IMR-90 (cell line): ENCODE data around the gene NXF3. TPM values are rescaled to one million over a fixed set of nuclear protein-coding genes. Genes with fewer than 3 reads are reported as not detected.

Experiments
- ATAC-seq: fragments of 200-7000 bp; cut with Tn5 transposase; 2 replicates; pipeline ENCODE4 v1.9.1; 2020; ENCODE audit warnings: low read depth, mild to moderate bottlenecking, moderate library complexity
- BruUV-seq: library from RNA; stranded (reverse); fragments of 400-500 nt; replicated peaks from 2 replicates; lab custom pipeline; 2021; lab: Mats Ljungman, UMichigan
- CTCF ChIA-PET: fragments of 300-600 bp; formaldehyde crosslinking; extraction: SDS; loops from one replicate; lab custom pipeline; 2021; ENCODE audit warnings: antibody characterized with exemption; lab: Yijun Ruan, JAX
- POLR2A ChIA-PET: fragments of 300-600 bp; sonication (Branson Sonifier 250); formaldehyde crosslinking; loops from one replicate; lab custom pipeline; 2022; ENCODE audit warnings: antibody characterized with exemption; ENCODE audit not compliant: unreplicated experiment; lab: Charles Lee
- DNase-seq: peaks from one replicate; pipeline ENCODE4 v3.0.0; 2013
- H2AFZ ChIP-seq: replicated peaks from 2 replicates; pipeline ENCODE3; 2013; ENCODE audit warnings: low read length, mild to moderate bottlenecking; ENCODE audit not compliant: poor library complexity
- H2AK5ac ChIP-seq: 2 replicates; pipeline ENCODE4 v1.6.1; 2013; ENCODE audit warnings: low read depth, low read length, inconsistent platforms
- H2AK9ac ChIP-seq: replicated peaks from 2 replicates; pipeline ENCODE3; 2013; ENCODE audit warnings: mild to moderate bottlenecking, low read depth, low read length, moderate library complexity; ENCODE audit not compliant: poor library complexity
- H2BK120ac ChIP-seq: 2 replicates; pipeline ENCODE4 v1.6.1; 2013; ENCODE audit warnings: low read depth, low read length, inconsistent platforms
- H2BK15ac ChIP-seq: 3 replicates; pipeline ENCODE4 v1.6.1; 2013; ENCODE audit warnings: low read depth, low read length, inconsistent platforms
- H2BK20ac ChIP-seq: 2 replicates; pipeline ENCODE4 v1.6.1; 2013; ENCODE audit warnings: low read depth, mild to moderate bottlenecking, inconsistent platforms, low read length, moderate library complexity
- H2BK5ac ChIP-seq: 2 replicates; pipeline ENCODE4 v1.6.1; 2013; ENCODE audit warnings: mild to moderate bottlenecking, low read depth, low read length, inconsistent platforms; ENCODE audit not compliant: poor library complexity, severe bottlenecking
- H3K14ac ChIP-seq: replicated peaks from 2 replicates; pipeline ENCODE4 v1.6.1; 2013; ENCODE audit warnings: low read depth, low read length, inconsistent platforms
- H3K18ac ChIP-seq: 2 replicates; pipeline ENCODE4 v1.6.1; 2013; ENCODE audit warnings: low read depth, low read length, control low read depth
- H3K23ac ChIP-seq: 2 replicates; pipeline ENCODE4 v1.6.1; 2013; ENCODE audit warnings: low read depth, low read length, inconsistent platforms
- H3K27ac ChIP-seq: 2 replicates; pipeline ENCODE4 v1.5.1; 2013; ENCODE audit warnings: mild to moderate bottlenecking, control low read depth, low read length; ENCODE audit not compliant: insufficient read depth
- H3K27me3 ChIP-seq: 2 replicates; pipeline ENCODE4 v1.6.1; 2013; ENCODE audit warnings: low read length; ENCODE audit not compliant: control insufficient read depth, insufficient read depth
- H3K36me3 ChIP-seq: 2 replicates; pipeline ENCODE4 v1.6.1; 2013; ENCODE audit warnings: low read length, mixed read lengths; ENCODE audit not compliant: control insufficient read depth, insufficient read depth
- H3K4ac ChIP-seq: 2 replicates; pipeline ENCODE4 v1.6.1; 2013; ENCODE audit warnings: low read depth, low read length, inconsistent platforms
- H3K4me1 ChIP-seq: 2 replicates; pipeline ENCODE4 v1.6.1; 2013; ENCODE audit warnings: low read length, mixed read lengths; ENCODE audit not compliant: control insufficient read depth, insufficient read depth
- H3K4me2 ChIP-seq: 2 replicates; pipeline ENCODE4 v1.6.1; 2013; ENCODE audit warnings: low read depth, mild to moderate bottlenecking, control low read depth, low read length, moderate library complexity
- H3K4me3 ChIP-seq: 2 replicates; pipeline ENCODE4 v1.5.1; 2013; ENCODE audit warnings: low read depth, mild to moderate bottlenecking, control low read depth, low read length, moderate library complexity; ENCODE audit not compliant: insufficient read depth
- H3K56ac ChIP-seq: 2 replicates; pipeline ENCODE4 v1.6.1; 2013; ENCODE audit warnings: low read length, inconsistent platforms; ENCODE audit not compliant: insufficient read depth; ENCODE audit errors: extremely low read depth
- H3K79me1 ChIP-seq, 2 experiments: 2 replicates each; pipeline ENCODE4 v1.6.1; 2013; ENCODE audit warnings: low read length in 2 of 2, inconsistent platforms in 1 of 2, low read depth in 1 of 2
- H3K9ac ChIP-seq: 2 replicates; pipeline ENCODE4 v1.6.1; 2013; ENCODE audit warnings: low read depth, low read length, control low read depth
- H3K9me1 ChIP-seq: 2 replicates; pipeline ENCODE4 v1.6.1; 2013; ENCODE audit warnings: low read length, inconsistent platforms; ENCODE audit not compliant: insufficient read depth
- H3K9me3 ChIP-seq: 2 replicates; pipeline ENCODE4 v1.6.1; 2013; ENCODE audit warnings: low read length; ENCODE audit not compliant: control insufficient read depth, insufficient read depth
- H4K20me1 ChIP-seq: 2 replicates; pipeline ENCODE4 v1.6.1; 2013; ENCODE audit warnings: low read length, inconsistent platforms; ENCODE audit not compliant: insufficient read depth
- H4K5ac ChIP-seq: 2 replicates; pipeline ENCODE4 v1.6.1; 2013; ENCODE audit warnings: mild to moderate bottlenecking, low read depth, low read length, control low read depth
- H4K8ac ChIP-seq, 2 experiments: 2 replicates each; pipeline ENCODE4 v1.6.1; 2013; ENCODE audit warnings: low read depth in 2 of 2, low read length in 2 of 2, control low read depth in 1 of 2, inconsistent platforms in 1 of 2
- H4K91ac ChIP-seq: 2 replicates; pipeline ENCODE4 v1.6.1; 2013; ENCODE audit warnings: low read depth, low read length, inconsistent platforms; ENCODE audit not compliant: insufficient read depth
- POLR2A ChIP-seq: IDR thresholded peaks from 2 replicates; pipeline ENCODE4 v1.6.1; 2012; ENCODE audit warnings: mild to moderate bottlenecking, low read depth, low read length
- RAD21 ChIP-seq: IDR thresholded peaks from 2 replicates; pipeline ENCODE4 v1.6.1; 2012; ENCODE audit warnings: low read length, improper control_type of control experiment
- RCOR1 ChIP-seq: IDR thresholded peaks from 2 replicates; pipeline ENCODE4 v1.6.1; 2012; ENCODE audit warnings: mild to moderate bottlenecking, low read length, improper control_type of control experiment; ENCODE audit not compliant: insufficient replicate concordance
- SMC3 ChIP-seq: fragments of 150-350 bp; IDR thresholded peaks from 2 replicates; pipeline ENCODE4 v1.6.1; 2016; ENCODE audit warnings: low read depth, mild to moderate bottlenecking, antibody characterized with exemption, low read length, moderate library complexity
- WGBS, 2 experiments: methylation state at CpG; one replicate each; pipeline versions ENCODE4 v1.1.5 to v1.1.7; 2013; ENCODE audit warnings: missing lambda C conversion rate in 2 of 2; ENCODE audit not compliant: insufficient read length in 1 of 2; ENCODE audit errors: extremely low coverage in 2 of 2; 5-methylcytosine and 5-hydroxymethylcytosine counted together
- dilution Hi-C: fragments of 300-500 bp; cut with HindIII; formaldehyde crosslinking; loops from one replicate; pipeline ENCODE4 v1.14.3; 2018; ENCODE audit warnings: low sequenced_read_pairs; ENCODE audit not compliant: unreplicated experiment
- in situ Hi-C: fragments of 300-500 bp; cut with MboI; formaldehyde crosslinking; loops from 3 replicates; pipeline ENCODE4 v1.14.3; 2019; ENCODE audit warnings: low sequenced_read_pairs, inconsistent platforms, mixed read lengths
- intact Hi-C: fragments of 100-400 bp; cut with micrococcal nuclease; formaldehyde crosslinking; loops from 2 replicates; pipeline ENCODE4 v1.10.0; 2022
- polyA plus RNA-seq, 3 experiments: library from polyadenylated mRNA; depleted of rRNA; stranded (reverse); fragments of >200 nt; gene quantifications; 2 replicates each; pipeline ENCODE4 v1.2.3, GENCODE V29; 2012; ENCODE audit warnings: low replicate concordance in 1 of 3
- total RNA-seq: library from RNA; depleted of rRNA; stranded (reverse); fragments of >200 nt; gene quantifications from 2 replicates; pipeline ENCODE4 v1.2.3, GENCODE V29; 2012

Gene NXF3
- total and polyA plus RNA-seq, 2 of the 4 experiments (the other 2 are of a cell fraction): not detected

DNA sequence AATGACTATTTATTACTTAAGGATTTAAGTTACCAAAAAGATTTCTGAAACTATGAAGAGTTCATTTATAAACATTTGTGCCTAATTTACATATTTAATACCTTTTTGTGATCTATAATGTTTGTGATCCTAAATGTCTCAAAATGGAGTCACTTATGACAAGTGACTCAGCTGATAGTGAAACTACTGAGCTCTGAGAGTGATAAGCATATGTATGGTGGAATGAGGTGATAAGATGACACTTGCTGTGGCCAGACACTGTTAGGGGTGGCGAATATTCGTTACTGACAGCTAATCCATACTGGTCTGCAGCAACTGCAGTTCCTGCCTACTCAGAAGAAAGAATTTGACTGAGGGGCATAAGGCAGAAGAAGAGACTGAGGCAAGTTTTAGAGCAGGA lies 5.5 kb upstream of the NXF3 start:
- Histone ChIP-seq H3K27me3 (peaks cover 2% of the 10 kb centered on the region), H2BK15ac (no peak overlapping the region), H3K4me1 (no peaks in the 10 kb centered on the region), H3K36me3 (no peaks in the 10 kb centered on the region), H3K9me1 (no peaks in the 10 kb centered on the region), H3K79me1 (no peaks in the 10 kb centered on the region), H2BK5ac (no peak overlapping the region), H3K14ac (no peak overlapping the region), H2AK9ac (no peak overlapping the region), H2AK5ac (no peak overlapping the region), H3K4ac (no peak overlapping the region), H3K4me2 (no peak overlapping the region), H4K5ac (no peak overlapping the region), H3K4me3 (no peak overlapping the region), H4K91ac (no peak overlapping the region), H4K8ac (no peak overlapping the region), H3K23ac (no peak overlapping the region), H3K18ac (no peak overlapping the region), H2AFZ (no peak overlapping the region), H3K27ac (no peak overlapping the region), H3K9ac (no peak overlapping the region), H4K20me1 (no peaks in the 10 kb centered on the region), H3K56ac (no peak overlapping the region), H2BK120ac (no peak overlapping the region), H2BK20ac (no peak overlapping the region), H3K9me3 (no peaks in the 10 kb centered on the region)
- in situ Hi-C loops: no loop called here
- intact Hi-C loops: no loop called here
- ATAC-seq (no peak), DNase-seq (no peak)
- BruUV-seq: no TSS peak
- no CpG with 5 or more reads among the region's 2 CpGs for WGBS, 2 experiments
- TF ChIP-seq SMC3 (no peak), RAD21 (no peak), RCOR1 (no peak), POLR2A (no peak)
- POLR2A ChIA-PET: no interaction called here
- dilution Hi-C loops: no loop called here
- CTCF ChIA-PET: no interaction called here
